H1 (cell line): ENCODE data around the gene TWIST2. TPM values are rescaled to one million over a fixed set of nuclear protein-coding genes. Genes with fewer than 3 reads are reported as not detected.

Experiments used
- CREB1 ChIP-seq: IDR thresholded peaks from 2 replicates; pipeline ENCODE4 v1.6.1; 2012; ENCODE audit warnings: inconsistent platforms
- MAFK ChIP-seq: IDR thresholded peaks from 2 replicates; pipeline ENCODE4 v1.6.1; 2012; ENCODE audit warnings: low read depth, mild to moderate bottlenecking, improper control_type of control experiment, low read length
- RBBP5 ChIP-seq: IDR thresholded peaks from 2 replicates; pipeline ENCODE4 v1.7.1; 2012; ENCODE audit warnings: low read depth, mild to moderate bottlenecking, inconsistent platforms, low read length, moderate library complexity, borderline replicate concordance
- RXRA ChIP-seq: IDR thresholded peaks from 2 replicates; pipeline ENCODE4 v1.6.1; 2011; ENCODE audit warnings: low read depth, mild to moderate bottlenecking, low read length, moderate library complexity; ENCODE audit not compliant: insufficient read depth
- polyA plus RNA-seq, 7 experiments: library from polyadenylated mRNA; depleted of rRNA in 3 of 7; stranded (reverse) in 5 of 7; unstranded in 2 of 7; fragments of >200 nt in 5 of 7; fragments of 200-250 nt in 2 of 7; gene quantifications; 1 replicate in 5 of 7; 2 replicates in 1 of 7; 4 replicates in 1 of 7; pipeline versions ENCODE4 v1.2.1 to v1.2.3, GENCODE V29; 2011 to 2013; ENCODE audit warnings: missing spikeins in 2 of 7, mixed read lengths in 2 of 7
- total RNA-seq: library from RNA; stranded (reverse); fragmentation: NEBNext Ultra II Directional; extraction: Animal tissue kit (Norgen Biotek cat#: 25700); gene quantifications from 2 replicates; pipeline ENCODE4 v1.2.1, GENCODE V29; 2021

TWIST2 gene
- total and polyA plus RNA-seq, 2 of the 8 experiments (the other 6 are each of a cell fraction or from before 2014, with no cell fraction given): 2.6 to 4.3 TPM

- TF ChIP-seq MAFK: no peak
- TF ChIP-seq CREB1: no peak
- TF ChIP-seq RXRA: no peak
- TF ChIP-seq RBBP5: no peak
Measured at GRCh38 chr2:238838786-238839327, 9.0 kb upstream of the TWIST2 start (continued).
